Uterus (tissue), 4 donors: ENCODE results near the gene ILF3. TPM values are rescaled to one million over a fixed set of nuclear protein-coding genes. Genes with fewer than 3 reads are reported as not detected.

Experiments
- DNase-seq, 2 donors: peaks; one replicate each; pipeline ENCODE4 v3.0.0-alpha.2; 2019 to 2020
- H3K27ac ChIP-seq, 2 donors: fragments of 200-600 bp; sonication (generic); 1 replicate in 1 of 2; 2 replicates in 1 of 2; pipeline ENCODE4 v1.5.1; 2016 to 2018
- H3K27me3 ChIP-seq, 2 donors: fragments of 200-600 bp; sonication (generic); one replicate each; pipeline ENCODE4 v1.5.1; 2018 to 2019; ENCODE audit warnings: control low read depth in 1 of 2
- H3K36me3 ChIP-seq, 2 donors: fragments of 200-600 bp; sonication (generic); one replicate each; pipeline ENCODE4 v1.5.1; 2019; ENCODE audit warnings: control low read depth in 1 of 2
- H3K4me1 ChIP-seq, 2 donors: fragments of 200-600 bp; sonication (generic); one replicate each; pipeline ENCODE4 v1.5.1; 2018 to 2019; ENCODE audit warnings: control low read depth in 1 of 2
- H3K4me3 ChIP-seq, 2 donors: fragments of 200-600 bp; sonication (generic); 1 replicate in 1 of 2; 2 replicates in 1 of 2; pipeline ENCODE4 v1.5.1; 2018 to 2019; ENCODE audit warnings: mild to moderate bottlenecking in 1 of 2
- H3K9me3 ChIP-seq, 2 donors: fragments of 200-600 bp; sonication (generic); one replicate each; pipeline ENCODE4 v1.5.1; 2019; ENCODE audit warnings: control low read depth in 1 of 2
- POLR2A ChIP-seq, 2 donors: fragments of 450-650 bp; IDR thresholded peaks; one replicate each; pipeline ENCODE4 v1.6.1; 2016; ENCODE audit warnings: antibody characterized with exemption in 2 of 2, mild to moderate bottlenecking in 1 of 2, moderate library complexity in 1 of 2
- intact Hi-C: fragments of 100-400 bp; cut with DNase I; formaldehyde crosslinking; loops from one replicate; pipeline ENCODE4 v1.15.1; 2023; ENCODE audit warnings: low total_unique reads
- microRNA counts, 2 donors: library from miRNA; unstranded; fragments of <30 nt; microRNA quantifications; one replicate each; lab custom pipeline; 2016 to 2017
- microRNA-seq: library from miRNA; unstranded; fragments of <30 nt; microRNA quantifications from one replicate; pipeline ENCODE4, GENCODE V29; 2016; ENCODE audit warnings: borderline microRNAs expressed, borderline replicate concordance
- small RNA-seq: library from RNA; depleted of rRNA; stranded (forward); fragments of <200 nt; gene quantifications from one replicate; pipeline ENCODE3, GENCODE V24; 2016
- total RNA-seq, 4 donors: library from RNA; depleted of rRNA in 3 of 4; stranded (reverse); fragments of >200 nt in 3 of 4; gene quantifications; one replicate each; pipeline versions ENCODE4 v1.1.0 to v1.2.4, GENCODE V29; 2014 to 2023
- TF ChIP-seq, protein P1 (sequence below), 4 experiments: fragments of 200-600 bp in 2 of 4; fragments of 450-650 bp in 2 of 4; sonication (generic) in 2 of 4; IDR thresholded peaks; one replicate each; pipeline ENCODE4 v1.5.1; 2016 to 2019; ENCODE audit warnings: antibody characterized with exemption in 4 of 4, mild to moderate bottlenecking in 2 of 4, moderate library complexity in 1 of 4
- donor health status: DM: yes; HTN: yes; CAD: no.

The ILF3 gene
- total RNA-seq, 4 donors from 2014 or later, result 57.1 to 282 (median 138) TPM

- no peak for DNase-seq
- intact Hi-C loops, result no loop called here
- Histone ChIP-seq H3K27me3 (no peaks in the 10 kb centered on the region), H3K36me3 (no peaks in the 10 kb centered on the region), H3K4me1 (no peaks in the 10 kb centered on the region), H3K9me3 (no peaks in the 10 kb centered on the region), H3K27ac (no peak overlapping the region), H3K4me3 (no peak overlapping the region)
- TF ChIP-seq, protein P1, sequence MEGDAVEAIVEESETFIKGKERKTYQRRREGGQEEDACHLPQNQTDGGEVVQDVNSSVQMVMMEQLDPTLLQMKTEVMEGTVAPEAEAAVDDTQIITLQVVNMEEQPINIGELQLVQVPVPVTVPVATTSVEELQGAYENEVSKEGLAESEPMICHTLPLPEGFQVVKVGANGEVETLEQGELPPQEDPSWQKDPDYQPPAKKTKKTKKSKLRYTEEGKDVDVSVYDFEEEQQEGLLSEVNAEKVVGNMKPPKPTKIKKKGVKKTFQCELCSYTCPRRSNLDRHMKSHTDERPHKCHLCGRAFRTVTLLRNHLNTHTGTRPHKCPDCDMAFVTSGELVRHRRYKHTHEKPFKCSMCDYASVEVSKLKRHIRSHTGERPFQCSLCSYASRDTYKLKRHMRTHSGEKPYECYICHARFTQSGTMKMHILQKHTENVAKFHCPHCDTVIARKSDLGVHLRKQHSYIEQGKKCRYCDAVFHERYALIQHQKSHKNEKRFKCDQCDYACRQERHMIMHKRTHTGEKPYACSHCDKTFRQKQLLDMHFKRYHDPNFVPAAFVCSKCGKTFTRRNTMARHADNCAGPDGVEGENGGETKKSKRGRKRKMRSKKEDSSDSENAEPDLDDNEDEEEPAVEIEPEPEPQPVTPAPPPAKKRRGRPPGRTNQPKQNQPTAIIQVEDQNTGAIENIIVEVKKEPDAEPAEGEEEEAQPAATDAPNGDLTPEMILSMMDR (IDR thresholded peaks at IDR 0.05), result no peak
- TF ChIP-seq POLR2A (IDR thresholded peaks at IDR 0.05), result no peak
Observed at GRCh38 chr19:10736916-10737551, 82.9 kb downstream of the ILF3 start.

GRCh38 chr19:10737722-10738121, 83.6 kb downstream of the ILF3 start:
- intact Hi-C loops, result no loop called here
- no peaks in the 10 kb centered on the region for H3K9me3 ChIP-seq
- DNase-seq, result no peak
- no peaks in the 10 kb centered on the region for H3K4me1 ChIP-seq
- H3K36me3 ChIP-seq, result no peaks in the 10 kb centered on the region
- no peak overlapping the region for H3K27ac ChIP-seq
- no peak overlapping the region for H3K4me3 ChIP-seq
- no peaks in the 10 kb centered on the region for H3K27me3 ChIP-seq
- TF ChIP-seq, protein P1 (IDR thresholded peaks at IDR 0.05), result no peak
- no peak for TF ChIP-seq POLR2A (IDR thresholded peaks at IDR 0.05)

GRCh38 chr19:10740798-10741197, 86.7 kb downstream of the ILF3 start:
- Histone ChIP-seq H3K4me3 (no peak overlapping the region), H3K9me3 (no peaks in the 10 kb centered on the region), H3K36me3 (no peaks in the 10 kb centered on the region), H3K27ac (no peak overlapping the region), H3K27me3 (no peaks in the 10 kb centered on the region), H3K4me1 (peaks cover 0 to 5% of the 10 kb centered on the region in 2 donors)
- TF ChIP-seq POLR2A (IDR thresholded peaks at IDR 0.05), result no peak
- TF ChIP-seq, protein P1 (IDR thresholded peaks at IDR 0.05), result no peak
- no peak for DNase-seq
- intact Hi-C loops, result no loop called here

MicroRNAs encoded within 50 kb of the gene (microRNA counts, 767-probe panel; counts per million panel counts)
- microRNA hsa-miR-638 (lab: Ali Mortazavi, UCI), result 0 counts per million in 2 donors

Small RNA genes lying within 50 kb of the gene (microRNA-seq; reads per million reads assigned to microRNA genes)
- not detected for gene MIR638

Small RNA genes lying within 50 kb of the gene (small RNA-seq; reads per million reads assigned to genes)
- not detected for gene MIR638

Other genes starting within 250 kb of the ILF3 start
- 10 to 100 TPM in 1 of 4 donors, 1 to 10 TPM in 3; 3.2 to 10.6 (median 4.1) TPM for gene PDE4A, start 233.8 kb upstream of the ILF3 start, total RNA-seq
- gene KEAP1, start 151.0 kb upstream of the ILF3 start, total RNA-seq, result 100 to 1,000 TPM in 1 of 4 donors, 10 to 100 TPM in 3; 39.7 to 127 (median 56.8) TPM
- gene S1PR5, start 136.9 kb upstream of the ILF3 start, total RNA-seq, result 1 to 10 TPM in 2 of 4 donors, not detected in 2; 1.8 to 2.6 TPM
- gene ATG4D, start 110.4 kb upstream of the ILF3 start, total RNA-seq, result 10 to 100 TPM in 2 of 4 donors, 1 to 10 TPM in 2; 4.4 to 22.1 (median 8.4) TPM
- gene KRI1, start 88.3 kb upstream of the ILF3 start, total RNA-seq, result 100 to 1,000 TPM in 1 of 4 donors, 10 to 100 TPM in 2, 1 to 10 TPM in 1; 9.0 to 152 (median 27.6) TPM
- 10 to 100 TPM in 1 of 4 donors, 1 to 10 TPM in 3; 7.7 to 14.6 (median 7.8) TPM for gene CDKN2D, start 85.4 kb upstream of the ILF3 start, total RNA-seq
- gene AP1M2, start 67.0 kb upstream of the ILF3 start, total RNA-seq, result 10 to 100 TPM in 2 of 4 donors, not detected in 2; 14.9 to 16.7 TPM
- gene SLC44A2, start 28.8 kb upstream of the ILF3 start, total RNA-seq, result 100 to 1,000 TPM in 1 of 4 donors, 10 to 100 TPM in 3; 38.5 to 107 (median 65.8) TPM
- 100 to 1,000 TPM in 1 of 4 donors, 10 to 100 TPM in 3; 35.0 to 311 (median 50.8) TPM for gene QTRT1, start 47.1 kb downstream of the ILF3 start, total RNA-seq
- gene DNM2, start 63.7 kb downstream of the ILF3 start, total RNA-seq, result 100 to 1,000 TPM in 2 of 4 donors, 10 to 100 TPM in 2; 46.8 to 150 (median 86.0) TPM
- 10 to 100 TPM in 3 of 4 donors, 1 to 10 TPM in 1; 7.2 to 57.0 (median 27.2) TPM for gene TMED1, start 181.9 kb downstream of the ILF3 start, total RNA-seq
- 10 to 100 TPM in 1 of 4 donors, 1 to 10 TPM in 1, not detected in 2; 2.7 to 25.9 TPM for gene C19orf38, start 194.1 kb downstream of the ILF3 start, total RNA-seq
- 10 to 100 TPM in 2 of 4 donors, 1 to 10 TPM in 2; 6.4 to 50.4 (median 18.7) TPM for gene CARM1, start 217.2 kb downstream of the ILF3 start, total RNA-seq